WTC11 (cell line): Measurements from ENCODE around the gene WWOX. TPM values are rescaled to one million over a fixed set of nuclear protein-coding genes. Genes with fewer than 3 reads are reported as not detected.

ENCODE experiments used
- ATAC-seq: fragments of 200-7000 bp; cut with Tn5 transposase; 2 replicates; pipeline ENCODE4 v1.10.0; 2021; ENCODE audit warnings: mild to moderate bottlenecking, moderate library complexity
- CTCF ChIA-PET: fragments of 300-600 bp; sonication (Branson Sonifier 250); formaldehyde crosslinking; loops from one replicate; lab custom pipeline; 2021; ENCODE audit warnings: antibody characterized with exemption; lab: Charles Lee
- POLR2A ChIA-PET: fragments of 350-600 bp; sonication (Branson Sonifier 250); formaldehyde crosslinking; loops from one replicate; lab custom pipeline; 2021; ENCODE audit warnings: antibody characterized with exemption; lab: Charles Lee
- DNase-seq: peaks from one replicate; pipeline ENCODE4 v3.0.0; 2021; ENCODE audit warnings: low spot score
- H3K27ac Mint-ChIP-seq: 2 replicates; pipeline ENCODE4 v1.8.0; 2021; ENCODE audit warnings: mixed read lengths
- H3K27me3 Mint-ChIP-seq: 2 replicates; pipeline ENCODE4 v1.8.0; 2021; ENCODE audit warnings: low read depth, mild to moderate bottlenecking, moderate library complexity, mixed read lengths
- H3K36me3 Mint-ChIP-seq: 2 replicates; pipeline ENCODE4 v1.8.0; 2021; ENCODE audit warnings: mixed read lengths
- H3K4me1 Mint-ChIP-seq: 2 replicates; pipeline ENCODE4 v1.8.0; 2022; ENCODE audit warnings: mixed read lengths
- H3K4me3 Mint-ChIP-seq: 2 replicates; pipeline ENCODE4 v1.8.0; 2021; ENCODE audit warnings: mild to moderate bottlenecking, moderate library complexity, mixed read lengths
- H3K9me3 Mint-ChIP-seq: 2 replicates; pipeline ENCODE4 v1.8.0; 2021; ENCODE audit warnings: mixed read lengths
- ATF1 ChIP-seq: sonication (generic); formaldehyde crosslinking; IDR thresholded peaks from 2 replicates; pipeline ENCODE4 v1.8.1; 2023; ENCODE audit warnings: mild to moderate bottlenecking, moderate library complexity, missing genetic modification reagents
- CBFB ChIP-seq: sonication (generic); formaldehyde crosslinking; IDR thresholded peaks from 2 replicates; pipeline ENCODE4 v1.8.1; 2022; ENCODE audit warnings: mild to moderate bottlenecking, low read depth, missing genetic modification reagents
- CREB1 ChIP-seq: sonication (generic); formaldehyde crosslinking; IDR thresholded peaks from 2 replicates; pipeline ENCODE4 v1.8.0; 2023; ENCODE audit warnings: mild to moderate bottlenecking, missing genetic modification reagents
- EMX1 ChIP-seq: fragments of 250-450 bp; sonication (Bioruptor Pico); IDR thresholded peaks from 2 replicates; pipeline ENCODE4 v1.8.0; 2021; ENCODE audit warnings: mild to moderate bottlenecking
- ESRRA ChIP-seq: sonication (generic); formaldehyde crosslinking; IDR thresholded peaks from 2 replicates; pipeline ENCODE4 v1.8.1; 2022; ENCODE audit warnings: mild to moderate bottlenecking, missing genetic modification reagents, borderline replicate concordance
- ETV6 ChIP-seq: sonication (generic); formaldehyde crosslinking; IDR thresholded peaks from 2 replicates; pipeline ENCODE4 v1.8.1; 2022; ENCODE audit warnings: mild to moderate bottlenecking, missing genetic modification reagents
- NFE2L1 ChIP-seq: sonication (generic); formaldehyde crosslinking; IDR thresholded peaks from 2 replicates; pipeline ENCODE4 v1.8.1; 2023; ENCODE audit warnings: missing genetic modification reagents
- NR3C1 ChIP-seq: sonication (generic); formaldehyde crosslinking; conservative IDR thresholded peaks from 2 replicates; pipeline ENCODE4 v1.8.1; 2023; ENCODE audit warnings: low read depth, mild to moderate bottlenecking, missing genetic modification reagents
- ZNF138 ChIP-seq: sonication (generic); formaldehyde crosslinking; conservative IDR thresholded peaks from 2 replicates; pipeline ENCODE4 v1.8.1; 2022; ENCODE audit warnings: mild to moderate bottlenecking, moderate library complexity, missing genetic modification reagents
- ZNF396 ChIP-seq: fragments of 250-450 bp; sonication (Bioruptor Pico); IDR thresholded peaks from 2 replicates; pipeline ENCODE4 v1.8.0; 2021; ENCODE audit warnings: mild to moderate bottlenecking, moderate library complexity, borderline replicate concordance
- ZNF423 ChIP-seq: fragments of 250-450 bp; sonication (Bioruptor Pico); IDR thresholded peaks from 2 replicates; pipeline ENCODE4 v2.1.2; 2022; ENCODE audit warnings: mild to moderate bottlenecking, moderate library complexity
- total RNA-seq: library from RNA; stranded (reverse); gene quantifications from 3 replicates; pipeline ENCODE4 v1.2.3, GENCODE V29; 2021
- TF ChIP-seq, protein P1 (sequence below): sonication (generic); formaldehyde crosslinking; IDR thresholded peaks from 2 replicates; pipeline ENCODE4 v1.8.0; 2023; ENCODE audit warnings: missing genetic modification reagents, mild to moderate bottlenecking, borderline replicate concordance
- TF ChIP-seq, protein P2 (sequence below): sonication (generic); formaldehyde crosslinking; IDR thresholded peaks from 2 replicates; pipeline ENCODE4 v1.8.0; 2023; ENCODE audit warnings: mild to moderate bottlenecking, missing genetic modification reagents
- TF ChIP-seq, protein P3 (sequence below): sonication (generic); formaldehyde crosslinking; IDR thresholded peaks from 2 replicates; pipeline ENCODE4 v1.8.0; 2022; ENCODE audit warnings: missing genetic modification reagents

Gene WWOX
- total RNA-seq, 1 experiment from 2014 or later, result 15.7 TPM

DNA sequence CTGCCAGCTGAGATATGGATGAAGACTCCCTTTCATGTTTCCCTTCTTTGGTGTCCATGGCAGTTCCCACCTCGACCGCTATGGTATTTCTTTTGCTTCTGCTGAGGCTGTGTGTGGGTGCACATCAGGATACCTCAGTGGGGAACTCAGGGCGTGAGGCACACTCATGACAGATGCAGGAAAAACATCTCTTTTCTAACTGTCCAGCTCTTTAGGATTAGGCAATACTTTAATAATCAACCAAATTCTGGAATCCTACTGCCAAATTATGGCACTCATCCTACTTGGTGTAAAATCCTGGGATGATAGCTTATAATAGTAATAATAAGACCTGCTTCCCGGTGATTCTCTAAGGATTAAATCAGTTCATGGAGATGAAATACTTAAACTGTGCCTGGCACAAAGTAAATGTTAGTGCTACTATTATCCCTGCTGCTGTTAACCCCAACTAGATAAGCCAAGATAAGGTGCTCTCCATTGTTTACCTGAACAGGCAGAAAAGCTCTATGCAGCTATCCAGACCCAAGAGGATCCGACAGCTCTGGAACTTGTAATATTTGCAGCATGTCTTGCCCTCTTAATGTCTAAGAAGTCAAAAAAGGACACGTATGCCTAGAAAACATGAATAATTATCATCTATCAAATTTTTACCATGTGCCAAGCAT lies 543.3 kb downstream of the WWOX start (continued):
- TF ChIP-seq, protein P1, sequence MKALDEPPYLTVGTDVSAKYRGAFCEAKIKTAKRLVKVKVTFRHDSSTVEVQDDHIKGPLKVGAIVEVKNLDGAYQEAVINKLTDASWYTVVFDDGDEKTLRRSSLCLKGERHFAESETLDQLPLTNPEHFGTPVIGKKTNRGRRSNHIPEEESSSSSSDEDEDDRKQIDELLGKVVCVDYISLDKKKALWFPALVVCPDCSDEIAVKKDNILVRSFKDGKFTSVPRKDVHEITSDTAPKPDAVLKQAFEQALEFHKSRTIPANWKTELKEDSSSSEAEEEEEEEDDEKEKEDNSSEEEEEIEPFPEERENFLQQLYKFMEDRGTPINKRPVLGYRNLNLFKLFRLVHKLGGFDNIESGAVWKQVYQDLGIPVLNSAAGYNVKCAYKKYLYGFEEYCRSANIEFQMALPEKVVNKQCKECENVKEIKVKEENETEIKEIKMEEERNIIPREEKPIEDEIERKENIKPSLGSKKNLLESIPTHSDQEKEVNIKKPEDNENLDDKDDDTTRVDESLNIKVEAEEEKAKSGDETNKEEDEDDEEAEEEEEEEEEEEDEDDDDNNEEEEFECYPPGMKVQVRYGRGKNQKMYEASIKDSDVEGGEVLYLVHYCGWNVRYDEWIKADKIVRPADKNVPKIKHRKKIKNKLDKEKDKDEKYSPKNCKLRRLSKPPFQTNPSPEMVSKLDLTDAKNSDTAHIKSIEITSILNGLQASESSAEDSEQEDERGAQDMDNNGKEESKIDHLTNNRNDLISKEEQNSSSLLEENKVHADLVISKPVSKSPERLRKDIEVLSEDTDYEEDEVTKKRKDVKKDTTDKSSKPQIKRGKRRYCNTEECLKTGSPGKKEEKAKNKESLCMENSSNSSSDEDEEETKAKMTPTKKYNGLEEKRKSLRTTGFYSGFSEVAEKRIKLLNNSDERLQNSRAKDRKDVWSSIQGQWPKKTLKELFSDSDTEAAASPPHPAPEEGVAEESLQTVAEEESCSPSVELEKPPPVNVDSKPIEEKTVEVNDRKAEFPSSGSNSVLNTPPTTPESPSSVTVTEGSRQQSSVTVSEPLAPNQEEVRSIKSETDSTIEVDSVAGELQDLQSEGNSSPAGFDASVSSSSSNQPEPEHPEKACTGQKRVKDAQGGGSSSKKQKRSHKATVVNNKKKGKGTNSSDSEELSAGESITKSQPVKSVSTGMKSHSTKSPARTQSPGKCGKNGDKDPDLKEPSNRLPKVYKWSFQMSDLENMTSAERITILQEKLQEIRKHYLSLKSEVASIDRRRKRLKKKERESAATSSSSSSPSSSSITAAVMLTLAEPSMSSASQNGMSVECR (CRISPR knock-in tag), result no peak
- TF ChIP-seq ETV6 (CRISPR knock-in tag) (no peak), ESRRA (no peak)
- TF ChIP-seq, all 79 proteins: peak for 0

DNA sequence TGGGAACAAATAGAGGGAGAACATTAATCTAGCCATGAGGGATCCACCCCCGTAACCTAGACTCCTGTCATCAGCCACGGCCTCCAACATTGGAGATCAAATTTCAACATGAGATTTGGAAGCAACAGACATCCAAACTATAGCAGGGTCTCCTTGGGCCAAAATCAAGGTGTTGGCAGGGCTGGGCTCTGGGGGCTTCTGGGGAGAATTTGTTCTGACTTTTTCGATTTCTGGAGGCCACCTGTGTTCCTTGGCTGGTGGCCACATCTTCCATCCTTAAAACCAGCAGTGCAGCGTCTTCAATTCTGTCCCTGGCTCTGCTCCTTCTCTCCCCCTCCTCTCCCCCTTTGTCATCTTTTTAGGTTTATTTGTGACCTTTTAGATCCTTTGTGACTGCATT lies 546.2 kb downstream of the WWOX start:
- H3K4me1 Mint-ChIP-seq, result peaks cover 28% of the 10 kb centered on the region
- TF ChIP-seq NFE2L1, result no peak
- TF ChIP-seq NR3C1 (CRISPR knock-in tag), result no peak
- TF ChIP-seq ZNF423, result no peak
- TF ChIP-seq EMX1 (CRISPR knock-in tag), result no peak
- no peak for TF ChIP-seq ZNF138 (CRISPR knock-in tag)
- TF ChIP-seq ZNF396, result no peak
- TF ChIP-seq, protein P2, sequence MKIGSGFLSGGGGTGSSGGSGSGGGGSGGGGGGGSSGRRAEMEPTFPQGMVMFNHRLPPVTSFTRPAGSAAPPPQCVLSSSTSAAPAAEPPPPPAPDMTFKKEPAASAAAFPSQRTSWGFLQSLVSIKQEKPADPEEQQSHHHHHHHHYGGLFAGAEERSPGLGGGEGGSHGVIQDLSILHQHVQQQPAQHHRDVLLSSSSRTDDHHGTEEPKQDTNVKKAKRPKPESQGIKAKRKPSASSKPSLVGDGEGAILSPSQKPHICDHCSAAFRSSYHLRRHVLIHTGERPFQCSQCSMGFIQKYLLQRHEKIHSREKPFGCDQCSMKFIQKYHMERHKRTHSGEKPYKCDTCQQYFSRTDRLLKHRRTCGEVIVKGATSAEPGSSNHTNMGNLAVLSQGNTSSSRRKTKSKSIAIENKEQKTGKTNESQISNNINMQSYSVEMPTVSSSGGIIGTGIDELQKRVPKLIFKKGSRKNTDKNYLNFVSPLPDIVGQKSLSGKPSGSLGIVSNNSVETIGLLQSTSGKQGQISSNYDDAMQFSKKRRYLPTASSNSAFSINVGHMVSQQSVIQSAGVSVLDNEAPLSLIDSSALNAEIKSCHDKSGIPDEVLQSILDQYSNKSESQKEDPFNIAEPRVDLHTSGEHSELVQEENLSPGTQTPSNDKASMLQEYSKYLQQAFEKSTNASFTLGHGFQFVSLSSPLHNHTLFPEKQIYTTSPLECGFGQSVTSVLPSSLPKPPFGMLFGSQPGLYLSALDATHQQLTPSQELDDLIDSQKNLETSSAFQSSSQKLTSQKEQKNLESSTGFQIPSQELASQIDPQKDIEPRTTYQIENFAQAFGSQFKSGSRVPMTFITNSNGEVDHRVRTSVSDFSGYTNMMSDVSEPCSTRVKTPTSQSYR, result no peak
- TF ChIP-seq ATF1 (CRISPR knock-in tag), result no peak
- TF ChIP-seq CBFB (CRISPR knock-in tag), result no peak
- no peak for TF ChIP-seq CREB1
- peaks cover 9% of the 10 kb centered on the region for H3K9me3 Mint-ChIP-seq
- no peak for DNase-seq
- H3K27ac Mint-ChIP-seq, result no peak overlapping the region
- H3K4me3 Mint-ChIP-seq, result no peak overlapping the region
- no peaks in the 10 kb centered on the region for H3K27me3 Mint-ChIP-seq
- no peaks in the 10 kb centered on the region for H3K36me3 Mint-ChIP-seq
- CTCF ChIA-PET, result no interaction called here
- no peak for ATAC-seq
- POLR2A ChIA-PET, result no interaction called here

DNA sequence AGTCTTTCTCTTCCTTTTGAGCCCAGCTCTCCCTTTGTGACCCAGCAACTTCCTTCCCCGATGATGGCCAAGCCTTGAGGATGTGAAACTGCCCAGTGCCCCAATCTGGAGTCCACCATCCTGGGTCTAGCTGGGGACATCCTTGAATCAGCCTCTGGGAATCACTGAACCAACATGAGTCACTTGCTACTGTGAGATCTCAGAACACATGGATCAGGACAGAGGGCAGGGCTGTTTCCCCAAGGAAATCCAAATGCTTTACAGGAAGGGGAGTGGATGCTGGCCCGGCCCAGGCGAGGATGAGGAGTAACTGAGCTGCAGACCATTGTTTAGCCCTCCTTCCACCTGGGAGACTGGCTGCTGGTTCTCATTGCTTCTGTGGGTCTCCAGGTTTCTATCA lies 547.6 kb downstream of the WWOX start:
- no peak overlapping the region for H3K27ac Mint-ChIP-seq
- H3K9me3 Mint-ChIP-seq, result peaks cover 9% of the 10 kb centered on the region
- no peaks in the 10 kb centered on the region for H3K36me3 Mint-ChIP-seq
- POLR2A ChIA-PET, result no interaction called here
- TF ChIP-seq, protein P3, sequence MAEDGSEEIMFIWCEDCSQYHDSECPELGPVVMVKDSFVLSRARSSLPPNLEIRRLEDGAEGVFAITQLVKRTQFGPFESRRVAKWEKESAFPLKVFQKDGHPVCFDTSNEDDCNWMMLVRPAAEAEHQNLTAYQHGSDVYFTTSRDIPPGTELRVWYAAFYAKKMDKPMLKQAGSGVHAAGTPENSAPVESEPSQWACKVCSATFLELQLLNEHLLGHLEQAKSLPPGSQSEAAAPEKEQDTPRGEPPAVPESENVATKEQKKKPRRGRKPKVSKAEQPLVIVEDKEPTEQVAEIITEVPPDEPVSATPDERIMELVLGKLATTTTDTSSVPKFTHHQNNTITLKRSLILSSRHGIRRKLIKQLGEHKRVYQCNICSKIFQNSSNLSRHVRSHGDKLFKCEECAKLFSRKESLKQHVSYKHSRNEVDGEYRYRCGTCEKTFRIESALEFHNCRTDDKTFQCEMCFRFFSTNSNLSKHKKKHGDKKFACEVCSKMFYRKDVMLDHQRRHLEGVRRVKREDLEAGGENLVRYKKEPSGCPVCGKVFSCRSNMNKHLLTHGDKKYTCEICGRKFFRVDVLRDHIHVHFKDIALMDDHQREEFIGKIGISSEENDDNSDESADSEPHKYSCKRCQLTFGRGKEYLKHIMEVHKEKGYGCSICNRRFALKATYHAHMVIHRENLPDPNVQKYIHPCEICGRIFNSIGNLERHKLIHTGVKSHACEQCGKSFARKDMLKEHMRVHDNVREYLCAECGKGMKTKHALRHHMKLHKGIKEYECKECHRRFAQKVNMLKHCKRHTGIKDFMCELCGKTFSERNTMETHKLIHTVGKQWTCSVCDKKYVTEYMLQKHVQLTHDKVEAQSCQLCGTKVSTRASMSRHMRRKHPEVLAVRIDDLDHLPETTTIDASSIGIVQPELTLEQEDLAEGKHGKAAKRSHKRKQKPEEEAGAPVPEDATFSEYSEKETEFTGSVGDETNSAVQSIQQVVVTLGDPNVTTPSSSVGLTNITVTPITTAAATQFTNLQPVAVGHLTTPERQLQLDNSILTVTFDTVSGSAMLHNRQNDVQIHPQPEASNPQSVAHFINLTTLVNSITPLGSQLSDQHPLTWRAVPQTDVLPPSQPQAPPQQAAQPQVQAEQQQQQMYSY, result no peak
- no peak overlapping the region for H3K4me3 Mint-ChIP-seq
- peaks cover 14% of the 10 kb centered on the region for H3K4me1 Mint-ChIP-seq
- no peak for DNase-seq
- no peak for ATAC-seq
- H3K27me3 Mint-ChIP-seq, result no peaks in the 10 kb centered on the region
- CTCF ChIA-PET, result interaction anchor here (0.6 kb wide), 1 partner anchor 189 kb away, joined by 3 read pairs; no protein-coding TSS in a partner anchor
